Muscle layer of duodenum (tissue), 2 donors: Measurements from ENCODE around the gene SARNP.

ENCODE experiments used
- H3K27ac ChIP-seq: one replicate; pipeline ENCODE4 v1.7.0; 2013; ENCODE audit warnings: mild to moderate bottlenecking, low read length
- H3K27me3 ChIP-seq: one replicate; pipeline ENCODE4 v1.7.0; 2013; ENCODE audit warnings: low read depth, mild to moderate bottlenecking, control low read depth, low read length
- H3K36me3 ChIP-seq, 2 donors: one replicate each; pipeline ENCODE4 v1.7.0; 2013; ENCODE audit warnings: low read length in 2 of 2, control low read depth in 1 of 2, mild to moderate bottlenecking in 1 of 2; ENCODE audit not compliant: insufficient read depth in 2 of 2, control insufficient read depth in 1 of 2
- H3K4me1 ChIP-seq, 2 donors: one replicate each; pipeline ENCODE4 v1.7.0; 2013; ENCODE audit warnings: low read length in 2 of 2, mild to moderate bottlenecking in 2 of 2, control low read depth in 1 of 2, moderate library complexity in 1 of 2; ENCODE audit not compliant: insufficient read depth in 2 of 2, control insufficient read depth in 1 of 2
- H3K4me3 ChIP-seq, 2 donors: one replicate each; pipeline ENCODE4 v1.7.0; 2013; ENCODE audit warnings: low read length in 2 of 2, low read depth in 1 of 2, mild to moderate bottlenecking in 1 of 2
- H3K9me3 ChIP-seq, 2 donors: one replicate each; pipeline ENCODE4 v1.7.0; 2013; ENCODE audit warnings: low read length in 2 of 2, control low read depth in 1 of 2, mild to moderate bottlenecking in 1 of 2; ENCODE audit not compliant: control insufficient read depth in 1 of 2
- donor health status: healthy.

Gene SARNP

GRCh38 chr12:55847603-55848291 is 30.2 kb upstream of the SARNP start:
- no peak overlapping the region for H3K4me3 ChIP-seq
- no peaks in the 10 kb centered on the region for H3K27me3 ChIP-seq

GRCh38 chr12:55847033-55847432 is 29.5 kb upstream of the SARNP start:
- H3K4me3 ChIP-seq: no peak overlapping the region
- H3K36me3 ChIP-seq: peaks cover 0 to 20% of the 10 kb centered on the region in 2 donors
- H3K4me1 ChIP-seq: no peaks in the 10 kb centered on the region
- no peaks in the 10 kb centered on the region for H3K27me3 ChIP-seq
- H3K27ac ChIP-seq: peak overlapping the region; percentile 96
- no peaks in the 10 kb centered on the region for H3K9me3 ChIP-seq

More at GRCh38 chr12:55847603-55848291, 30.2 kb upstream of the SARNP start:
- Histone ChIP-seq H3K4me1 (no peaks in the 10 kb centered on the region), H3K27ac (peak overlapping the region; percentile 96), H3K9me3 (no peaks in the 10 kb centered on the region), H3K36me3 (peaks cover 0 to 20% of the 10 kb centered on the region in 2 donors)

- no peak overlapping the region for H3K4me3 ChIP-seq
- no peak overlapping the region for H3K27ac ChIP-seq
- no peaks in the 10 kb centered on the region for H3K27me3 ChIP-seq
- no peaks in the 10 kb centered on the region for H3K4me1 ChIP-seq
- no peaks in the 10 kb centered on the region for H3K9me3 ChIP-seq
- peaks cover 0 to 20% of the 10 kb centered on the region in 2 donors for H3K36me3 ChIP-seq
Observed at GRCh38 chr12:55845785-55846496, 28.4 kb upstream of the SARNP start.

- Histone ChIP-seq H3K27ac (peak overlapping the region; percentile 39), H3K36me3 (peaks cover 0 to 17% of the 10 kb centered on the region in 2 donors), H3K4me3 (no peak overlapping the region), H3K27me3 (no peaks in the 10 kb centered on the region), H3K9me3 (no peaks in the 10 kb centered on the region), H3K4me1 (no peaks in the 10 kb centered on the region)
Observed at GRCh38 chr12:55845361-55845760, 27.8 kb upstream of the SARNP start.

GRCh38 chr12:55844961-55845360 is 27.4 kb upstream of the SARNP start:
- H3K36me3 ChIP-seq: peaks cover 0 to 16% of the 10 kb centered on the region in 2 donors
- H3K27ac ChIP-seq: peak overlapping the region; percentile 39
- no peaks in the 10 kb centered on the region for H3K4me1 ChIP-seq
- no peaks in the 10 kb centered on the region for H3K9me3 ChIP-seq
- H3K4me3 ChIP-seq: no peak overlapping the region
- no peaks in the 10 kb centered on the region for H3K27me3 ChIP-seq

- Histone ChIP-seq H3K9me3 (no peaks in the 10 kb centered on the region), H3K27ac (no peak overlapping the region), H3K36me3 (peaks cover 0 to 11% of the 10 kb centered on the region in 2 donors), H3K4me1 (no peaks in the 10 kb centered on the region), H3K27me3 (no peaks in the 10 kb centered on the region), H3K4me3 (no peak overlapping the region)
Observed at GRCh38 chr12:55843431-55843830, 25.9 kb upstream of the SARNP start.

- Histone ChIP-seq H3K9me3 (no peaks in the 10 kb centered on the region), H3K4me3 (peak within 1 kb of the TSS; percentile 51 to 59), H3K36me3 (peaks cover 0 to 11% of the 10 kb centered on the region in 2 donors), H3K27me3 (no peaks in the 10 kb centered on the region), H3K27ac (peak within 1 kb of the TSS; percentile 72), H3K4me1 (no peaks in the 10 kb centered on the region)
Observed at GRCh38 chr12:55842681-55843429, 25.3 kb upstream of the SARNP start, which contains the start of gene MMP19. Gene MMP19 (minus strand): TSS chr12:55842936. CDS start chr12:55842830, 106 bp downstream.

- H3K9me3 ChIP-seq: no peaks in the 10 kb centered on the region
- H3K4me3 ChIP-seq: no peak overlapping the region
- H3K4me1 ChIP-seq: no peaks in the 10 kb centered on the region
- no peak overlapping the region for H3K27ac ChIP-seq
- peaks cover 0 to under 1% of the 10 kb centered on the region in 2 donors for H3K36me3 ChIP-seq
- H3K27me3 ChIP-seq: no peaks in the 10 kb centered on the region
Observed at GRCh38 chr12:55840581-55841351, 23.2 kb upstream of the SARNP start.

- H3K27me3 ChIP-seq: no peaks in the 10 kb centered on the region
- no peaks in the 10 kb centered on the region for H3K9me3 ChIP-seq
- H3K27ac ChIP-seq: no peak overlapping the region
- H3K4me1 ChIP-seq: no peaks in the 10 kb centered on the region
- H3K36me3 ChIP-seq: peaks cover 0 to 8% of the 10 kb centered on the region in 2 donors
- H3K4me3 ChIP-seq: no peak overlapping the region
Observed at GRCh38 chr12:55839345-55840140, 22.0 kb upstream of the SARNP start.

GRCh38 chr12:55838361-55838760 is 20.8 kb upstream of the SARNP start:
- no peaks in the 10 kb centered on the region for H3K27me3 ChIP-seq
- peaks cover 0 to 8% of the 10 kb centered on the region in 2 donors for H3K36me3 ChIP-seq
- no peak overlapping the region for H3K4me3 ChIP-seq
- H3K4me1 ChIP-seq: no peaks in the 10 kb centered on the region
- no peak overlapping the region for H3K27ac ChIP-seq
- no peaks in the 10 kb centered on the region for H3K9me3 ChIP-seq
